A673 (cell line): ENCODE data around the gene WIPF1. TPM values are rescaled to one million over a fixed set of nuclear protein-coding genes. Genes with fewer than 3 reads are reported as not detected.

Source experiments
- BruUV-seq: library from RNA; stranded (reverse); fragments of 400-500 nt; replicated peaks from 2 replicates; lab custom pipeline; 2021; lab: Mats Ljungman, UMichigan
- CTCF ChIA-PET: fragments of 300-600 bp; sonication (Branson Sonifier 250); formaldehyde crosslinking; loops from one replicate; lab custom pipeline; 2022; ENCODE audit warnings: antibody characterized with exemption; lab: Charles Lee
- POLR2A ChIA-PET: fragments of 300-600 bp; sonication (Branson Sonifier 250); formaldehyde crosslinking; loops from one replicate; lab custom pipeline; 2022; ENCODE audit warnings: antibody characterized with exemption; ENCODE audit not compliant: low non-redundant PET; lab: Charles Lee
- DNase-seq: peaks from one replicate; pipeline ENCODE4 v3.0.0-alpha.2; 2015; ENCODE audit warnings: low spot score
- H3K27ac ChIP-seq: fragments of 200-600 bp; sonication (generic); 2 replicates; pipeline ENCODE4 v1.5.1; 2016; ENCODE audit warnings: mixed run types, low read depth, mild to moderate bottlenecking, mixed read lengths, antibody characterized with exemption, low read length; ENCODE audit not compliant: poor library complexity, severe bottlenecking
- H3K27me3 ChIP-seq: fragments of 200-600 bp; sonication (generic); replicated peaks from 2 replicates; pipeline ENCODE4 v1.6.1; 2017; ENCODE audit warnings: mixed run types, low read depth, mild to moderate bottlenecking, mixed read lengths, antibody characterized with exemption, low read length; ENCODE audit not compliant: insufficient read depth, poor library complexity
- H3K36me3 ChIP-seq: fragments of 200-600 bp; sonication (generic); 2 replicates; pipeline ENCODE4 v1.6.1; 2016; ENCODE audit warnings: mixed run types, mild to moderate bottlenecking, mixed read lengths, antibody characterized with exemption, low read length; ENCODE audit not compliant: insufficient read depth, poor library complexity, severe bottlenecking
- H3K4me1 ChIP-seq: fragments of 200-600 bp; sonication (generic); 2 replicates; pipeline ENCODE4 v1.6.1; 2017; ENCODE audit warnings: mixed run types, mild to moderate bottlenecking, mixed read lengths, antibody characterized with exemption, low read length; ENCODE audit not compliant: insufficient read depth, poor library complexity, severe bottlenecking
- H3K4me3 ChIP-seq: fragments of 200-600 bp; sonication (generic); 2 replicates; pipeline ENCODE4 v1.5.1; 2016; ENCODE audit warnings: low read depth, mixed run types, mild to moderate bottlenecking, mixed read lengths, low read length; ENCODE audit not compliant: poor library complexity, severe bottlenecking
- H3K9me3 ChIP-seq: fragments of 200-600 bp; sonication (generic); 2 replicates; pipeline ENCODE4 v1.6.1; 2016; ENCODE audit warnings: mixed run types, low read depth, mild to moderate bottlenecking, mixed read lengths, antibody characterized with exemption, low read length; ENCODE audit not compliant: poor library complexity, severe bottlenecking
- CTCF ChIP-seq: fragments of 300-800, 200-600 bp; sonication (generic); conservative IDR thresholded peaks from 2 replicates; pipeline ENCODE4 v1.5.1; 2017; ENCODE audit warnings: low read depth, mild to moderate bottlenecking, antibody characterized with exemption, low read length, moderate library complexity, mixed read lengths
- EZH2 ChIP-seq: fragments of 200-600 bp; sonication (generic); IDR thresholded peaks from 2 replicates; pipeline ENCODE4 v1.6.1; 2017; ENCODE audit warnings: borderline replicate concordance, low read depth, mild to moderate bottlenecking, mixed read lengths, antibody characterized with exemption, low read length; ENCODE audit not compliant: poor library complexity, severe bottlenecking
- intact Hi-C: fragments of 100-400 bp; cut with micrococcal nuclease; formaldehyde crosslinking; loops from one replicate; pipeline ENCODE4 v1.10.0; 2022; ENCODE audit not compliant: unreplicated experiment
- total RNA-seq: library from RNA; stranded (reverse); gene quantifications from 2 replicates; pipeline ENCODE4 v1.2.3, GENCODE V29; 2021

WIPF1 gene
- total RNA-seq, 1 experiment from 2014 or later: 1.1 TPM

GRCh38 chr2:174510583-174511189 lies 86.9 kb downstream of the WIPF1 start:
- POLR2A ChIA-PET: no interaction called here
- H3K4me1 ChIP-seq: no peaks in the 10 kb centered on the region
- intact Hi-C loops: no loop called here
- no peak overlapping the region for H3K27ac ChIP-seq
- H3K27me3 ChIP-seq: no peaks in the 10 kb centered on the region
- peaks cover 20% of the 10 kb centered on the region for H3K9me3 ChIP-seq
- no peak overlapping the region for H3K4me3 ChIP-seq
- TF ChIP-seq CTCF: no peak
- no peak for TF ChIP-seq EZH2
- CTCF ChIA-PET: no interaction called here
- H3K36me3 ChIP-seq: no peaks in the 10 kb centered on the region
- DNase-seq: peak; percentile 23
- BruUV-seq: no TSS peak

Other genes starting within 250 kb of the WIPF1 start
- 27.4 and 28.6 TPM in 2 replicates for gene SCRN3, start 202.1 kb downstream of the WIPF1 start, total RNA-seq
- not detected in 2 replicates for gene GPR155, start 110.8 kb downstream of the WIPF1 start, total RNA-seq
- not detected in 2 replicates for gene CHRNA1, start 166.7 kb upstream of the WIPF1 start, total RNA-seq